Activated B cell treated with CpG ODN at 0.5 μM for 24 hours (primary cell): ENCODE data around the gene FGFBP3. TPM values are rescaled to one million over a fixed set of nuclear protein-coding genes. Genes with fewer than 3 reads are reported as not detected.

ENCODE experiments used
- ATAC-seq: fragments of 200-7000 bp; cut with Tn5 transposase; one replicate; pipeline ENCODE4 v1.10.0; 2021; ENCODE audit warnings: low read depth, mild to moderate bottlenecking, moderate library complexity
- CTCF ChIA-PET: fragments of 350-600 bp; sonication (Branson Sonifier 250); formaldehyde crosslinking; loops from one replicate; lab custom pipeline; 2021; ENCODE audit warnings: antibody characterized with exemption; lab: Charles Lee
- POLR2A ChIA-PET: fragments of 350-600 bp; sonication (Branson Sonifier 250); formaldehyde crosslinking; loops from one replicate; lab custom pipeline; 2021; ENCODE audit warnings: antibody characterized with exemption; lab: Charles Lee
- DNase-seq: peaks from one replicate; pipeline ENCODE4 v3.0.0; 2022
- H3K27ac Mint-ChIP-seq: one replicate; pipeline ENCODE4 v1.8.0; 2020; ENCODE audit warnings: mixed read lengths
- H3K27me3 Mint-ChIP-seq: one replicate; pipeline ENCODE4 v1.8.0; 2021; ENCODE audit warnings: mixed read lengths
- H3K36me3 Mint-ChIP-seq: one replicate; pipeline ENCODE4 v1.8.0; 2021; ENCODE audit warnings: low read depth, mixed read lengths
- H3K4me1 Mint-ChIP-seq: one replicate; pipeline ENCODE4 v1.8.0; 2021; ENCODE audit warnings: mixed read lengths
- H3K4me3 Mint-ChIP-seq: one replicate; pipeline ENCODE4 v1.8.0; 2020; ENCODE audit warnings: mild to moderate bottlenecking, mixed read lengths
- H3K9me3 Mint-ChIP-seq: one replicate; pipeline ENCODE4 v1.8.0; 2020; ENCODE audit warnings: mixed read lengths
- intact Hi-C: fragments of 100-400 bp; cut with micrococcal nuclease; formaldehyde crosslinking; loops from one replicate; pipeline ENCODE4 v1.15.1; 2024
- total RNA-seq: library from RNA; stranded (reverse); gene quantifications from 2 replicates; pipeline ENCODE4 v1.2.3, GENCODE V29; 2022
- TF ChIP-seq, protein P1 (sequence below): fragments of 200-600 bp; IDR thresholded peaks from one replicate; pipeline ENCODE4 v1.8.0; 2022; ENCODE audit warnings: antibody characterized with exemption, mild to moderate bottlenecking

FGFBP3 gene
- total RNA-seq, 1 donor from 2014 or later: 1.8 TPM

DNA sequence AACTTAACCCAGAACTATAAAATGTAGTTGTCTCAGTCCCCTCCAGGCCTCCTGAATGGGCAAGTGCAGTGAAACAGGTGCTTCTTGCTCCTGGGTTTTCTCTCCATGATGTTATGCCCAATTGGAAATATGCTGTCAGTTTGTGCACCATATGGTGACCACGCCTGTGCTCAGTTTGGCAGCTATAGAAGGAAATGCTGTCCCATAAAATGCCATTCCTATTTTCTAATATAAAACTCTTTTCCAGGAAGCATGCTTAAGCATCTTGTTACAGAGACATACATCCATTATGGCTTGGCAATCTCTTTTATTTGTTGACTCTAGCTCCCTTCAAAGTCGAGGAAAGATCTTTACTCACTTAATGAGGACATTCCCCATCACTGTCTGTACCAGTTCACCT lies 45.2 kb downstream of the FGFBP3 start:
- TF ChIP-seq, protein P1, sequence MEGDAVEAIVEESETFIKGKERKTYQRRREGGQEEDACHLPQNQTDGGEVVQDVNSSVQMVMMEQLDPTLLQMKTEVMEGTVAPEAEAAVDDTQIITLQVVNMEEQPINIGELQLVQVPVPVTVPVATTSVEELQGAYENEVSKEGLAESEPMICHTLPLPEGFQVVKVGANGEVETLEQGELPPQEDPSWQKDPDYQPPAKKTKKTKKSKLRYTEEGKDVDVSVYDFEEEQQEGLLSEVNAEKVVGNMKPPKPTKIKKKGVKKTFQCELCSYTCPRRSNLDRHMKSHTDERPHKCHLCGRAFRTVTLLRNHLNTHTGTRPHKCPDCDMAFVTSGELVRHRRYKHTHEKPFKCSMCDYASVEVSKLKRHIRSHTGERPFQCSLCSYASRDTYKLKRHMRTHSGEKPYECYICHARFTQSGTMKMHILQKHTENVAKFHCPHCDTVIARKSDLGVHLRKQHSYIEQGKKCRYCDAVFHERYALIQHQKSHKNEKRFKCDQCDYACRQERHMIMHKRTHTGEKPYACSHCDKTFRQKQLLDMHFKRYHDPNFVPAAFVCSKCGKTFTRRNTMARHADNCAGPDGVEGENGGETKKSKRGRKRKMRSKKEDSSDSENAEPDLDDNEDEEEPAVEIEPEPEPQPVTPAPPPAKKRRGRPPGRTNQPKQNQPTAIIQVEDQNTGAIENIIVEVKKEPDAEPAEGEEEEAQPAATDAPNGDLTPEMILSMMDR: no peak
- Mint-ChIP-seq H3K4me3 (no peak overlapping the region), H3K9me3 (no peaks in the 10 kb centered on the region), H3K4me1 (no peaks in the 10 kb centered on the region), H3K27ac (no peak overlapping the region), H3K36me3 (peaks cover 60% of the 10 kb centered on the region), H3K27me3 (no peaks in the 10 kb centered on the region)
- POLR2A ChIA-PET: no interaction called here
- ATAC-seq (no peak), DNase-seq (no peak)
- intact Hi-C loops: loop anchor here (2.0 kb wide), 1 partner anchor 45 kb away; the partner anchor contains the start of gene FGFBP3
- CTCF ChIA-PET: no interaction called here

DNA sequence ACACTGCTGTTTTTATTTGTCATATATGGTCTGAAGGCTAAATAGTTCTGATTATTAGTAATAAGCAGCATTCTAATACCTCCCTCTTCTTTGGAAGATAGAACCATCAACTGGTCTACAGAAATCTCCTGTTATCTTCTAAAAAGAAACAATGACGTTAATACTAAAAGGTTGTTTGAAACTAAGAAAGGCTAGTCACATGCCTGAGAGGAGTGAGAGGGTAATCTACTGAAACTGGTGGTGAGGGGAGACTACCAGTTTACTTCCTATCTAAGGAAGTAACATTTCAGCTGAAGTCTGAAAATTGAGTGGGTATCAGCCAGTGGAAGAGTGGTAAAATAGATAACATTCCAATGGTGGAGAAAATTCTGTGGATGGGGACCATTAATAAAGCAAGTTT lies 48.4 kb downstream of the FGFBP3 start:
- no peaks in the 10 kb centered on the region for H3K27me3 Mint-ChIP-seq
- no peak overlapping the region for H3K4me3 Mint-ChIP-seq
- no peak overlapping the region for H3K27ac Mint-ChIP-seq
- ChIA-PET POLR2A (no interaction called here), CTCF (no interaction called here)
- H3K36me3 Mint-ChIP-seq: peaks cover 87% of the 10 kb centered on the region
- H3K9me3 Mint-ChIP-seq: no peaks in the 10 kb centered on the region
- intact Hi-C loops: no loop called here
- TF ChIP-seq, protein P1: no peak
- ATAC-seq (no peak), DNase-seq (no peak)
- no peaks in the 10 kb centered on the region for H3K4me1 Mint-ChIP-seq

DNA sequence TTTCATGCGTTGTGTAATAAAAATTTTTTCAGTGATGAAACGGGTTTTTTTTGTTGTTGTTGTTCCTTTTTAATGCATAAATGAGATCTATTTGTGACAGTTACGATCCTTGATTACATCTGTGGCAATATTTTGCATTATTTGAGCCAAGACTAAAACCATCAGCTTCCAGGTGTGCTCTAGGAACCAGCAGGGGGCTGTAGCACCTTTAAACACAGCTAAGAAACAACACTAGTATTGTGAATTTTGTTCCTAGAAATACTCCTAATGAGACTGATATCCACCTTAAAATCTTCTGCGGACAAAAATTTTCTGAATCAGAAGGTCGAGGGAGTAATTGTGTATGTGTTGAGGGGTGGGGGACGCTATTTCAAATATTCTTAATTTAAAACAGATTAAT lies 52.6 kb downstream of the FGFBP3 start:
- TF ChIP-seq, protein P1: no peak
- Mint-ChIP-seq H3K27me3 (no peaks in the 10 kb centered on the region), H3K4me3 (no peak overlapping the region), H3K27ac (no peak overlapping the region), H3K4me1 (no peaks in the 10 kb centered on the region), H3K9me3 (no peaks in the 10 kb centered on the region), H3K36me3 (peaks cover 84% of the 10 kb centered on the region)
- CTCF ChIA-PET: interaction anchor here (0.7 to 1.4 kb wide), 3 partner anchors 67 to 181 kb away, joined by 3 to 5 read pairs (median 3); partner anchors contain the start of gene BTAF1
- intact Hi-C loops: loop anchor here (2.0 kb wide), 1 partner anchor 56 kb away; no protein-coding TSS in a partner anchor
- DNase-seq (no peak), ATAC-seq (no peak)
- POLR2A ChIA-PET: no interaction called here

Other genes with a start within 250 kb of the FGFBP3 start
- gene TNKS2, start 111.1 kb downstream of the FGFBP3 start, total RNA-seq: 29.5 and 33.1 TPM in 2 replicates
- gene BTAF1, start 14.3 kb upstream of the FGFBP3 start, total RNA-seq: 63.4 and 74.7 TPM in 2 replicates